T-helper 2 cell treated with Interferon-gamma antibody and Interleukin-4, amounts not matched to agents 5 μg/mL and 100 μg/mL, for 36 hours (primary cell): Measurements from ENCODE around the gene SDR42E1.

Experiments
- DNase-seq: peaks from one replicate; pipeline ENCODE4 v3.0.0; 2021; ENCODE audit warnings: low spot score
- H3K27ac Mint-ChIP-seq: one replicate; pipeline ENCODE4 v1.8.0; 2021; ENCODE audit warnings: mild to moderate bottlenecking, mixed read lengths
- H3K27me3 Mint-ChIP-seq: one replicate; pipeline ENCODE4 v1.8.0; 2021; ENCODE audit warnings: low read depth, mixed read lengths
- H3K36me3 Mint-ChIP-seq: one replicate; pipeline ENCODE4 v1.8.0; 2021; ENCODE audit warnings: low read depth, mixed read lengths
- H3K4me1 Mint-ChIP-seq: one replicate; pipeline ENCODE4 v1.8.0; 2021; ENCODE audit warnings: low read depth, mixed read lengths
- H3K4me3 Mint-ChIP-seq: one replicate; pipeline ENCODE4 v1.8.0; 2022; ENCODE audit warnings: mild to moderate bottlenecking, moderate library complexity, mixed read lengths
- H3K9me3 Mint-ChIP-seq: one replicate; pipeline ENCODE4 v1.8.0; 2021; ENCODE audit warnings: mixed read lengths

The SDR42E1 gene

DNA sequence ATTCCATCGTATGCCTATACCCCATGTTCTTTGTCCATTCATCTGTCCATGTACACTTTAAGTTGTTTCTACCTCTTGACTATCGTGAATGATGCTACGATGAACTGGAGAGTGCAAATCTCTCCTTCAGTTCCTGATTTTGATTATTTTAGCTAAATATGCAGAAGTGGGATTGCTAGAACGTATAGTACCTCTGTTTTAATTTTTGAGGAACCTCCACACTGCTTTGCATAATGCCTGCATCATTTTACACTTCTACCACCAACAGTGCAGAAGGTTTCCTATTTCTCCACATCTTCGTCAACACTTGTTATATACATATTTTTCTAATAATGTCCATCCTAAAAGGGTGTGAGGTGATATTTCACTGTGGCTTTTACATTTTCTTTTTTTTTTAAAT, 43.9 kb downstream of the SDR42E1 start:
- no peaks in the 10 kb centered on the region for H3K4me1 Mint-ChIP-seq
- peaks cover 7% of the 10 kb centered on the region for H3K27me3 Mint-ChIP-seq
- no peak overlapping the region for H3K27ac Mint-ChIP-seq
- peaks cover 17% of the 10 kb centered on the region for H3K9me3 Mint-ChIP-seq
- no peak for DNase-seq
- no peaks in the 10 kb centered on the region for H3K36me3 Mint-ChIP-seq
- H3K4me3 Mint-ChIP-seq, result no peak overlapping the region

DNA sequence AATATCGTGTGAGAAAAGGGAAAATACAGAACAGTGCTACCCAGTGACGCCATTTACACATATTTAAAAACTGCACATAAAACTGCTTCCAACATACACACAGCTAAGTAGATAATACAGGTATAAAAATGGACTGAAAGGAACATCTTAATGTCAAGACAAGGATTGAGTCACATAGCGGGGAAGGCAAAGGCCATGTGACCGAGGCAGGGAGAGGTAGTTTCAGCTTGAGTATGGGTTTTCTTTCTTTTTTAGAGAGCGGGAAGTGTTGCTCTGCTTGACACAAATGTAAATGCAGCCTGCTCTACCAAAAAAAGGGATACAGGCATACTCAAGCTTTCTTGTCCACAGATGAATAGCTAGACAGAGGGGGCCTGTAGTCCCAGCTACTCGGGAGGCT, 46.5 kb downstream of the SDR42E1 start:
- Mint-ChIP-seq H3K4me1 (no peaks in the 10 kb centered on the region), H3K9me3 (no peaks in the 10 kb centered on the region), H3K27me3 (peaks cover 7% of the 10 kb centered on the region), H3K4me3 (no peak overlapping the region), H3K27ac (no peak overlapping the region), H3K36me3 (no peaks in the 10 kb centered on the region)
- DNase-seq, result no peak

DNA sequence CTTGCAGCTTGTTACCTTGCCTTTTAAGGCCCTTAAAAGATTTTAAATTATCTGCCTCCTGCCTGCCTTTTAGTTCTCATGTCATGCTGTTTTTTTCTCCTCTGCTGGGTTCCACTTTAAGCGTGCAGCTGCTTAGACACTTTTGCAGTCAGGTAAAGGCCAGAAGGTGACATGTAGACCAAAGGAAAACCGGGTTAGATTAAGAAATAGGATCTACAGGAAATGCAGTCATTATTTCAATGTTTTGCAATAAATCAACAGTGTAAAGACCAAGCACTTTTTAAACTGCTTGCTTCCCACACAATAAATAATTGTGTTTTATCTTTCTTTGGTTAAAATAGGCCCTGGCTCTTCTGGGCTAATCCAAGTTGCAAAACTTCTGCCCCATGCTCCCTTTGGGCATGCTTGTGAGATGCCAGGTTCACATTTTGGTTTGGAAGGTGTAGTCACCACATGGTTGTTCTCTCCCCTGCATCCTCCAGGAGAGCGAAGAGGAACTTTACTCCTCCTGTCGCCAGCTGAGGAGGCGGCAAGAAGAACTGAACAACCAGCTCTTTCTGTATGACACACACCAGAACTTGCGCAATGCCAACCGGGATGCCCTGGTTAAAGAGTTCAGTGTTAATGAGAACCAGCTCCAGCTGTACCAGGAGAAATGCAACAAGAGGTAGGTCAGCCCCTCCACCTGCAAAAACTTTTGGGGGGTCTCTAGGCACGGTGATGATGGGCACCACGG, 54.9 kb downstream of the SDR42E1 start:
- DNase-seq, result no peak
- Mint-ChIP-seq H3K36me3 (no peaks in the 10 kb centered on the region), H3K4me1 (no peaks in the 10 kb centered on the region), H3K27ac (no peak overlapping the region), H3K27me3 (peaks cover 2% of the 10 kb centered on the region), H3K9me3 (peaks cover 4% of the 10 kb centered on the region), H3K4me3 (no peak overlapping the region)

DNA sequence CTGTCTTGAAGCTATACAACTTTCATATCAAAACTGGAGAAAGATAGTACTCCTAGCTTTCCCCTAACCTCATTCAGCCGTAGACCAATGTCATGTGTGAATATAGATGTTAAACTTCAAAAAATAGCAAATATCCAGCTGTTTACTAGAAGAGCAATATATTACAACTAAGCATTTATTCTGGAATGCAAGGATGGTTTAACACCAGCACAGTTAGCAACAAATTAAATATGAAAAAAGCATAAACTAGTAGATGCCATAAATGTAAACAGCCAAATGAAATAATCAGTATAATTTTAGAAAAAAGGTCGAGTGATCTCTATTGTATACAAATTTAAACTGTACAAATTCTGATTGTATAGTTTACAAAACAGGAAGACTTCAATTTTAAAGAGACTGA, 59.7 kb downstream of the SDR42E1 start:
- Mint-ChIP-seq H3K36me3 (no peaks in the 10 kb centered on the region), H3K27ac (no peak overlapping the region), H3K9me3 (peaks cover 13% of the 10 kb centered on the region), H3K4me3 (no peak overlapping the region), H3K27me3 (peaks cover 3% of the 10 kb centered on the region), H3K4me1 (no peaks in the 10 kb centered on the region)
- DNase-seq, result no peak

DNA sequence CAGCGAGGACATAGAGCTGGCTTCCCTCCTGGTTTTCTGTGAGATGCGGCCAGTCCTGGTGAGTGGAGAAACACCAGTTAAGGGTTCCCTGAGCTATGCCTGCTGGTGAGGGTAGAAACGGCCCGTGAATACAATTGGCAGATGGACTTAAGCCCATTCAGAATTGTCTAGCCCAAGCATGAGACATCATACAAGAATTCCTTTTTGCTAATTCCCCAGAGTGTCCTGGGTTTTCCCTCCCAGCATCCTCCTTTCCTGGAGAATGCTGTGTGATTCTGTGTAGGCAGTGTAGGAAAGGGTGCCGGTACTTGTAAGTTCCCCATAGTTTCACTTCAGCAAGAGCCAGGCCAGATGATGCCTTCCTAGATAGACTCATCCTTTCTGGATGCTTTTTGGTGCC, 65.1 kb downstream of the SDR42E1 start:
- Mint-ChIP-seq H3K27ac (no peak overlapping the region), H3K36me3 (no peaks in the 10 kb centered on the region), H3K4me3 (no peak overlapping the region), H3K4me1 (no peaks in the 10 kb centered on the region), H3K9me3 (peaks cover 7% of the 10 kb centered on the region), H3K27me3 (no peaks in the 10 kb centered on the region)
- DNase-seq, result no peak

DNA sequence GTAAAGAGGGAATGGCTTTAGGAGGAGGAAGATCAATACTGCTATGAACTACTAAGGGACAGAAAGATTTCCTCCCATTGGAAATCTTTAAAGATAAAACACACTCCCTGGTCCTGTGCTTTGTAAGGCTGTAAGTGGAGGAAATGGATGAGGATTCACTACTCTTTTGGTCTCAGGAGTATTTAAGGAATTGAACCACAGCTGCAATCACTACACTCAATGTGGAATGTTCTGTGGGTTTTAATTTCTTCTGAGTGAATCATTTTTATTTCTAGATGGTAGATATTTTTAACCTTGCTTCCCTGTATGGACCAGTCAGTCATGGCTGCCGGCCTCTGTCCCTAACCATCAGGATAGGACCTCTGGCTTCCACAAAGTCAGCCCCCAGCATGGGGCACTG, 65.6 kb downstream of the SDR42E1 start:
- Mint-ChIP-seq H3K36me3 (no peaks in the 10 kb centered on the region), H3K27ac (no peak overlapping the region), H3K4me3 (no peak overlapping the region), H3K27me3 (no peaks in the 10 kb centered on the region), H3K9me3 (peaks cover 2% of the 10 kb centered on the region), H3K4me1 (no peaks in the 10 kb centered on the region)
- DNase-seq, result no peak

DNA sequence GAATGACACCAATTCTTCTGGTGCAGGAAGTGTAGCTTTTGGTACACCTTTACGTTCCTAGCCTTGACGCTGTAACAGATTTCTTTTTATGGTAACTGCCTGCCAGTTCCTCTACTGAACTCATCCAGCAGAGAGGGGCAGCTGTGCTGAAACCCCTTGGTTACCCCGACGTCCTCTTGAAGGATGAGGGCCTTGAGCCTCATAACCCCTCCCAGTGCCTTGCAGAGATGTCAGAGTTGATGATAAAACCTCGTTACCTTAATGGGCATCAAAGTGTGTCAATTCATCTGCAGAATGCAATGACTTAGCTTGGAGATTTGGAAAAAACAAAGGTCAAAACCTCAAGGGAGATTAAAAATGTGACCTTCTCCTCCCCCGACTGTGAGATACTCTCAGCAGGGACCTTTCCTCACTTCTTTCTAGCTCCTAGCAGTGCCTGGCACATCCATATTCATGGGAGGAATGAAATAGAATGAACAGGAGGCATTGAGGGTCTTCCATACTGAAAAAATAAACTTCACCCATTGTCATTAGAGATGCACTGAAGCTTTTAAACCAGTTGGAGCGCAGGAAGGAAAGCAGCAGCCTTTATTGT, 69.2 kb downstream of the SDR42E1 start:
- Mint-ChIP-seq H3K9me3 (no peaks in the 10 kb centered on the region), H3K27me3 (no peaks in the 10 kb centered on the region), H3K4me3 (no peak overlapping the region), H3K4me1 (no peaks in the 10 kb centered on the region), H3K36me3 (no peaks in the 10 kb centered on the region), H3K27ac (no peak overlapping the region)
- DNase-seq, result no peak

DNA sequence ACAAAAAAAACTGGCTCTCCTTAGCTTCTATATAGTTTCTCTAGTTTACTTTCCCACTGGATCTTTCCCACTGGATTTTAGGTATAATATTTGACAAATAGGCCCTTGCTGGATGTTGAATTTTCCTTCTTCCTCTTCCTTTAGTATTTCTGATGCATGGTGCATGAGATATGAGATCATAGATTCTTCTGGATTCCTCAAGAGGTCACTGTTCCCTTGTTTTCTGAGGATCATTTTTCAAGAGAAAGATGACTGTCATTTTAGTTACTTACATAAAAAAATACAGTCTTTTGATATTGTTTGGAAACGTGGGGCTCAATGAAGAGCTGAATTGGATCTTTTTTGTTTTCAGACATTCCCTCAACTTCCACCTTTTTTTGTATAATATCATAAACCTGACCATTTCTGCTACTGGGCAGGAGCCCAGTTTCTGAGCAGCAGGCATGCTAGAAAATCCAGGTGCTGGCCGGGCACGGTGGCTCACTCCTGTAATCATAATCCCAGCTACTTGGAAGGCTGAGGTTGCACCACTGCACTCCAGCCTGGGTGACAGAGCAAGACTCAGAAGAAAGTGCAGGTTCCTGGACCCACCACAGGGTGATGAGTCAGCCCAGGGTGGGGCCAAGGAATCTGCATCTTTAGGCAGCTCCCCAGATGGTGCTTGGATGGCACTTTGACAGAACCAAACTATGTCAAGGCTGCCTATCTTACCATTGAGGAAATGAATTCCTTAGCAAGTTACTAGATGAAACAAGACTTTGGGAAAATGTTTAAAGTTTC, 70.3 kb downstream of the SDR42E1 start:
- Mint-ChIP-seq H3K36me3 (no peaks in the 10 kb centered on the region), H3K4me1 (no peaks in the 10 kb centered on the region), H3K4me3 (no peak overlapping the region), H3K9me3 (no peaks in the 10 kb centered on the region), H3K27ac (no peak overlapping the region), H3K27me3 (no peaks in the 10 kb centered on the region)
- DNase-seq, result no peak

DNA sequence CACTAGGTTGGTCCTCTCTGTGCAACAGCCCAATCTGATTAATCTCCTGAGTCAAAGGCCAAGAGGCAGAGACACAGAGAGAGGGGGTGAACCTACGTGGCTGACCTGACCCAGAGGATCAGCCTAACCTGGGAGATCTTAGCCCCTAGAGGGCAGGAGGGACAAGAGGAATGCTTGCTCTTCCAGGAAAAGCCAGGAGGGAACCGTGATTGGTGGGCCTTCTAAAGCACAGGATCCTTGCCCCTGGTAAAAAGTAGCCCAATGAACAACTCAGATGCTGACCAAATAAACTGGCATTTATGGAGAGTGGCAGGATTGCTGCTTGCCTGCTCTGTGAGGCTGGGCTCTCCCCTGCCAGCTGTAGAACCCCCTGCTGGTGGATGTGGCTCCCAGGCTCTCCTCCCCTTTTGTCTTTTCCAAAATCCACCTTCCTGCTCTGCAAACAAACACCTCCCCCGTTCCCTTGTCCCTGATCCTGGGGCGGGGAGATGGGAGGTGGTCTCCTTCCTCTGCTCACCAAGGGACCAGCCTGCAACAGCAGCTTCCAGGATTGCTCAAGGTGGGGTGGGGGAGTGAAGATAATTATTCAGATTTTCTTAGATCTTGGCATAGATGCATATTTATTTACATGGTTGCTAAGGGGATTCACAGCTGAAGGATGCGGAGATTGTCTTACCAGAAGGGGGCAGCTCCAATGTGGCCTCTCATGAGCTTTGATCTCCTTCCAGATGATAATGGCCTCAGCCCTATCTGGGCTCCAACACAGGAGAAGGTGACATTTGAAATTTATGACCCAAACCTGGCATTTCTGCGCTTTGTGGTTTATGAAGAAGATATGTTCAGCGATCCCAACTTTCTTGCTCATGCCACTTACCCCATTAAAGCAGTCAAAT, 71.9 kb downstream of the SDR42E1 start:
- no peak overlapping the region for H3K27ac Mint-ChIP-seq
- no peaks in the 10 kb centered on the region for H3K4me1 Mint-ChIP-seq
- no peak overlapping the region for H3K4me3 Mint-ChIP-seq
- no peaks in the 10 kb centered on the region for H3K36me3 Mint-ChIP-seq
- H3K27me3 Mint-ChIP-seq, result no peaks in the 10 kb centered on the region
- H3K9me3 Mint-ChIP-seq, result no peaks in the 10 kb centered on the region
- DNase-seq, result no peak
